Measurements from ENCODE around the gene ITPR1. TPM values are rescaled to one million over a fixed set of nuclear protein-coding genes. Genes with fewer than 3 reads are reported as not detected.

The ITPR1 gene
- total and polyA plus RNA-seq, 10 of the 15 experiments (the other 5 are each of a cell fraction or from before 2014, with no cell fraction given): 12.2 to 239 (median 28.4) TPM

- no peak for TF ChIP-seq CEBPB (IDR thresholded peaks at IDR 0.05; ENCODE audit: borderline replicate concordance in 1 of 2, low read depth in 2 of 2, low read length in 2 of 2)
- TF ChIP-seq ZBED1 (IDR thresholded peaks at IDR 0.05; ENCODE audit: borderline replicate concordance): no peak
- no peak for TF ChIP-seq ASH2L (IDR thresholded peaks at IDR 0.05; ENCODE audit: borderline replicate concordance, low read depth)
- TF ChIP-seq USF1 (IDR thresholded peaks at IDR 0.05; ENCODE audit: borderline replicate concordance, extremely low read length, insufficient read depth, low read depth, low read length): no peak
- no peak for TF ChIP-seq CREM (IDR thresholded peaks at IDR 0.05; ENCODE audit: low read depth)
Measured at GRCh38 chr3:4720316-4721075, 227.3 kb downstream of the ITPR1 start (continued).

DNA sequence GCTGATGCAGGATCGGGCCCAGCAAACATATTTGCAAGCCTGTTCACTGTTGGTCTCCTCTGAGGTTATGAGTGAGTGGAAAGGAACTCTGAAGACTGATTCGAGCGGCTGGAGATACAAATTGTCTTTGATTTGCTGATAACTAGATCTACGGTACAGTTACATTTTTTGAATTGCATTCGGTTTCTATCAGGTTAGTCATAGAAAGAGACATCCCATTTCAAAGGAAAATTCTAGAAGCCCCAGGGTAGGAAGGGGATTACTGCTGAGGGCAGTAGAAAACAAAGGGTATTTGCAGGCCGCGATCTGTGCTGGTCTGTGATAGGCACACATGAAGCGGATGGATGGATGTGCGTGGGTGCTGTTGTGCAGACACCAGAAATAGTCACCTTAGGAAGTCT, 228.4 kb downstream of the ITPR1 start:
- TF ChIP-seq MEF2B (IDR thresholded peaks at IDR 0.05; ENCODE audit: partially characterized antibody, poor library complexity, severe bottlenecking): no peak
- no peak for TF ChIP-seq MTA3 (IDR thresholded peaks at IDR 0.05; ENCODE audit: borderline replicate concordance, low read length)
- Histone ChIP-seq H3K79me2 (ENCODE audit: control insufficient read depth, insufficient read depth, low read length) (no peaks in the 10 kb centered on the region), H3K4me2 (ENCODE audit: control insufficient read depth, insufficient read depth) (no peak overlapping the region), H3K9ac (ENCODE audit: control insufficient read depth, insufficient read depth, low read length) (no peak overlapping the region), H3K9me3 (replicated peaks; ENCODE audit: control insufficient read depth, insufficient read depth, low read length) (no peaks in the 10 kb centered on the region), H4K20me1 (ENCODE audit: control insufficient read depth, insufficient read depth) (no peaks in the 10 kb centered on the region), H3K27ac (ENCODE audit: control insufficient read depth, insufficient read depth) (no peak overlapping the region), H2AFZ (ENCODE audit: control insufficient read depth, low read depth, low read length) (no peak overlapping the region), H3K4me3 (no peak overlapping the region), H3K27me3 (replicated peaks in 1 of 2; ENCODE audit: control insufficient read depth in 2 of 2, insufficient read depth in 2 of 2, low read length in 1 of 2) (no peaks in the 10 kb centered on the region), H3K36me3 (ENCODE audit: control insufficient read depth in 2 of 2, insufficient read depth in 2 of 2, low read length in 1 of 2) (peaks cover 10% of the 10 kb centered on the region in 2 experiments), H3K4me1 (ENCODE audit: control insufficient read depth, insufficient read depth, low read length) (no peaks in the 10 kb centered on the region)
- WGBS (ENCODE audit: insufficient coverage, insufficient replicate concordance, low lambda C conversion rate, missing lambda C conversion rate): 79% methylated on average over 9 of the region's 9 CpGs
- ATAC-seq (no peak), DNase-seq (ENCODE audit: low read depth, low spot score) (no peak), FAIRE-seq (no peak)
- ChIA-PET SMC1A (ENCODE audit: uncharacterized antibody, unreplicated experiment) (interaction anchor here (0.6 to 23.0 kb wide), 52 partner anchors 9 to 372 kb away, joined by 3 to 429 read pairs (median 6); partner anchors contain the start of gene BHLHE40), POLR2A (interaction anchor here (0.7 to 4.3 kb wide), 10 partner anchors 10 to 337 kb away, joined by 3 to 25 read pairs (median 4); no protein-coding TSS in a partner anchor), CTCF (interaction anchor here (0.6 to 7.0 kb wide), 53 partner anchors 8 to 371 kb away, joined by 3 to 81 read pairs (median 5); partner anchors contain the start of gene BHLHE40), RAD21 (ENCODE audit: unreplicated experiment) (interaction anchor here (0.8 to 13.5 kb wide), 35 partner anchors 8 to 402 kb away, joined by 3 to 264 read pairs (median 5); partner anchors contain the start of gene BHLHE40)
- intact Hi-C loops (cut with micrococcal nuclease; ENCODE audit: unreplicated experiment): loop anchor here (5.0 kb wide), 1 partner anchor 106 kb away; no protein-coding TSS in a partner anchor
- in situ Hi-C loops (cut with MboI): no loop called here
- no TSS peak for BruUV-seq (replicated peaks)

Data from GM12878 (cell line).